ENCODE data around the gene FOXP1.

Gene FOXP1

DNA sequence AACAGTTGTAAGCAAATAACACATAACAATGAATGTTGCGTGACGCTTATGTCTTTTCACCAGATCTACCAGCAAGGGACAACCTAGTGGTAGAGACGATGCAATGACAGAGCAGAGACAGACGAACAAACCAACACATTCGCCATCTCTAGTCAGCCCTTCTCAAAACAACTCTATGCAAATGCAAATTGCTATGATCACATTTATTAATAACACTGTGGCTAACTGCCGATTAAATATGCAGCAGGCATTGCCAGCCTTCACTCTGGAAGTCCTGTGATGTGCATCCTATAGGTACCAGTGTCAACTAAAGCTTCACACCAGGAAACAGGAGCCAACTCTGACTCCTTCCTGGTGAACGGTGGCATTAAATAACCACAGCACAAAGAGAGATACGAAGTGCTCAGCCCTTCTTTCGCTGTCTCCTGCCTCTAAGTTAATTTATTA, 94.2 kb downstream of the FOXP1 start:
- no peak overlapping the region for H3K27ac ChIP-seq
- TF ChIP-seq, protein P1, sequence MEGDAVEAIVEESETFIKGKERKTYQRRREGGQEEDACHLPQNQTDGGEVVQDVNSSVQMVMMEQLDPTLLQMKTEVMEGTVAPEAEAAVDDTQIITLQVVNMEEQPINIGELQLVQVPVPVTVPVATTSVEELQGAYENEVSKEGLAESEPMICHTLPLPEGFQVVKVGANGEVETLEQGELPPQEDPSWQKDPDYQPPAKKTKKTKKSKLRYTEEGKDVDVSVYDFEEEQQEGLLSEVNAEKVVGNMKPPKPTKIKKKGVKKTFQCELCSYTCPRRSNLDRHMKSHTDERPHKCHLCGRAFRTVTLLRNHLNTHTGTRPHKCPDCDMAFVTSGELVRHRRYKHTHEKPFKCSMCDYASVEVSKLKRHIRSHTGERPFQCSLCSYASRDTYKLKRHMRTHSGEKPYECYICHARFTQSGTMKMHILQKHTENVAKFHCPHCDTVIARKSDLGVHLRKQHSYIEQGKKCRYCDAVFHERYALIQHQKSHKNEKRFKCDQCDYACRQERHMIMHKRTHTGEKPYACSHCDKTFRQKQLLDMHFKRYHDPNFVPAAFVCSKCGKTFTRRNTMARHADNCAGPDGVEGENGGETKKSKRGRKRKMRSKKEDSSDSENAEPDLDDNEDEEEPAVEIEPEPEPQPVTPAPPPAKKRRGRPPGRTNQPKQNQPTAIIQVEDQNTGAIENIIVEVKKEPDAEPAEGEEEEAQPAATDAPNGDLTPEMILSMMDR (conservative IDR thresholded peaks at IDR 0.05): no peak

DNA sequence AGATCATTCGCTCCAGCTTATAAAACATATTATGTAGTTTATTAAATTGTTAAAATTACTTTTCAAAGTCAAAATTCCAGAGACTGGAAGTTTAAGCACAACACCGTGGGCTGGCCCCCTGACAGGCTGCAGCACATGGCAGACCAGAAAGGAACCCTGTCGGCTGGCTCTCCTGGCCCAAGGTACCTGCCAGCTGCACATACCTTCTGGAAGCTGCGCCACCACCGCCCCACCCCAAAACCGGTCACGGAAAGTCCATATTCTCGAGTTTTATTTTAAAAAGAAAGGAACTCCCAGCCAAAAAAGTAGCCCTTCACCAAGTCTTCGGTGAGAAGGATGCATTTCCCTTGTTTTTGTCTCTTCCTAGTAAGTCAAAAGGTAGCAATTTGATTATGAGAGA, 94.6 kb downstream of the FOXP1 start:
- no peak overlapping the region for H3K27ac ChIP-seq
- TF ChIP-seq, protein P1 (conservative IDR thresholded peaks at IDR 0.05): no peak

DNA sequence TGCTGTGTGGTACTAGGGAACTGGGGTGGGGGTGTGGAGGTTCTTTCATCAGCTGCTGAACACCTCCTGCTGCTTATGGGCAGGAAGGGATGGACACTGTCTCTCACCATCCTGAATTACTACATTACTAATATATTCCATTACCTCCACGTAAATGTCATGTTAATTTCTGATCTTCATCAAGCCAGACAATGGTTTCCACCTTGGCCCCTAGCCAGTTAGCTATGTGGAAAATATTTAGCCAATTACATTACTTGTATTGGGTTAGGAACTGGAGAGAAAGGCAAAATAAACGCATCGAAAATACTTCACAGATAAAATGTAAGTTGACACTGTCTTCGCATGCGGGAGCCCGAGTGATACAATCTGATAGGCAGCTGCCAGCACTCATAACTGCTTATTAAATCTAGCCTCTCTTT, 95.1 kb downstream of the FOXP1 start:
- TF ChIP-seq, protein P1 (conservative IDR thresholded peaks at IDR 0.05): no peak
- no peak overlapping the region for H3K27ac ChIP-seq

DNA sequence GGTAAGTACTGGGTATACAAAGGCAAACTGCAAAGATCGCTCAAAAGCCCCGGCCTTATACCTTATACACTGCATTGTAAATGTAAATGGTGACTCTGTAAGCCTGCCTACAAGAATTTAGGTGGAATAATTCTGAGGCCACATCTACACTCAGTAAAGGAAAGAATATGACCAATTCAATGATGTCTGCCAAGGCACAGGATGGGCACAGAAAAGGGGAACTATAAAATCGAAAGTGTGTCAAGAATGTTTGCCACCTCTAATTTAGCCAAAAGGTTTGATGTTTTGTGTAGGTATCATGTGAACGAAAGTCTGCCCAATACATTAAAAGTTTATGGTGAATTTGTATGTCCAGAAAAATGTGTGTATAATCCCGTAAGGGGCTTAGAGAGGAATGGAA, 96.1 kb downstream of the FOXP1 start:
- H3K27ac ChIP-seq: no peak overlapping the region
- TF ChIP-seq, protein P1 (conservative IDR thresholded peaks at IDR 0.05): no peak

DNA sequence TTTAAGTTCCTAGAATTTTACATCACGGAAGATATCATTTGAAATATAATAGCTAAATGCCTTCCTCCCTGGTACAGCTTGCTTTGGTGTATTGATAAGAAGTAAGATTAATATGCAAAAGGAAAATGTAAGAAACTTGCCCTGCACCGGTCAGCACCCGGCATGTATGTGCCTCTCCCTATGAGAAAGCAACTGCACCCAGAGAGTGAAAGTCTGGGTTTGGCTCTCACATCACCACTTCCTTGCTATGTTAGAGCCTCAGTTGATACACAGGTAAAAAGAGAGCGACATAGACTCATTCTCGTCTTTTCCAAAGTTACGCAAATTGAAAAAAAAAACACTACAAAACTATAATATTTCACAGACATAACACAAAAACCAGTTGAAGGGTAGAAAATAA, 96.7 kb downstream of the FOXP1 start:
- H3K27ac ChIP-seq: no peak overlapping the region

DNA sequence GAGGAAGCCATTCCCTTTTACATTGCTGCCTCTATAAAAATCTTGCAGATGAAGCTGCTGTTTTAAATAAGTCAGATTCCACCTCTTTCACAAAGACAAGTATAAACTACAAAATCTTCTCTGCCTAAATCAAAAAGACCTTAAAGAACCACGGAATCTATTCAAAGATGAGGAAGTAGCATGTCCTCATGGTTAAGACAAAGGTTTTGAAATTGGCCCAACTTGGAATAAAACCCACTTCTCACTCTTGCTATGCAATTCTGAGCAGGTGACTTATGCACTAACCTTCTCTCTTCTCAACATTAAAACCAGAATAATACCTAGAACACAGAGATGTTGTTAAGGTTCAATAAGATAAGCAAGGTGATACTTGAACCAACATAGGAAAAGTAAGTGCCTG, 97.6 kb downstream of the FOXP1 start:
- TF ChIP-seq, protein P1 (conservative IDR thresholded peaks at IDR 0.05): no peak
- H3K27ac ChIP-seq: no peak overlapping the region

More for the DNA sequence above, 96.7 kb downstream of the FOXP1 start:
- TF ChIP-seq, protein P1 (conservative IDR thresholded peaks at IDR 0.05): no peak

DNA sequence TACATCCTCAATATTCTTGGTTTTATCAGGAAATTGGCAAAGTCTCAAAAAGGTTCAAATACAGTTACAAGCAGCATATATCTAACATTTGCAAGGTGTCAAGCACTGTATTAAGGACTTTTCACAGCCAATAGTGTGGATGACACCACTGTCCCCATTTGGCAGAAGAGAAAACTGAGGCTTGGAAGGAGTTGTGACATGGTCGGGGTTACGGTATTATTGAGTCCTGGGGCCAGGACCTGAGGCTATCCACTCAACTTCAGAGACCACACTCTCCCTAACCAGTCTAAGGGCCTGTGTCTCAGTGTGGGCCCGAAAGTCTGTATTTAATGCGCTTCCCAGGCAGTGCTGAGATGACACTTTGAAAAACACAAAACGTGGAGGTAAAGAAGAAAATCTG, 99.1 kb downstream of the FOXP1 start:
- TF ChIP-seq, protein P1 (conservative IDR thresholded peaks at IDR 0.05): no peak; the same call in 1 of the 2 replicates
- H3K27ac ChIP-seq: no peak overlapping the region

Measured in VCaP (cell line).